Stimulated activated CD4-positive, alpha-beta T cell treated with anti-CD3 and anti-CD28 coated beads, Interleukin-12 subunit alpha, Interleukin-12 subunit beta, amount 100 ng/mL, for 24 hours (primary cell): ENCODE data around the gene ARHGAP10.

Experiments used
- DNase-seq, 2 experiments: peaks; one replicate each; pipeline ENCODE4 v3.0.0-alpha.2; 2020; ENCODE audit warnings: low read depth in 2 of 2

ARHGAP10 gene

DNA sequence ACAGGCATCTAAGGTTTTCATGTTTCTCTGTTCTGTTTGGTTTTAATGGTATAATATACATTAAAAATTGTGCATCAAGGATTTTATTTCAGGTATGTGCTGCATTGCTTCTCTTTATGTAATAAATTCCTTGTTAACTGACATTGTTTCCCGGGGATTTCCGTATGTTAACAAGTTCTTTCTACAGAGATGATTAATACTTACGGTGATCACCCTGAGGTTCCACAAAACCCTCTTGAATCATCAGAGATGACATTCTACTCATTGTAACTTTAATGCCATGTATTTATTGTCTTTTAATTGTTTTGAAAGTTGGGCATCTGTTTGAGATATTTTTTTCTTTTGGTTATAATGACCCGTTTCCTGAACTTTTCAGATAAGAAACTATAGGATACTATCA, 37.5 kb downstream of the ARHGAP10 start:
- DNase-seq: no peak

DNA sequence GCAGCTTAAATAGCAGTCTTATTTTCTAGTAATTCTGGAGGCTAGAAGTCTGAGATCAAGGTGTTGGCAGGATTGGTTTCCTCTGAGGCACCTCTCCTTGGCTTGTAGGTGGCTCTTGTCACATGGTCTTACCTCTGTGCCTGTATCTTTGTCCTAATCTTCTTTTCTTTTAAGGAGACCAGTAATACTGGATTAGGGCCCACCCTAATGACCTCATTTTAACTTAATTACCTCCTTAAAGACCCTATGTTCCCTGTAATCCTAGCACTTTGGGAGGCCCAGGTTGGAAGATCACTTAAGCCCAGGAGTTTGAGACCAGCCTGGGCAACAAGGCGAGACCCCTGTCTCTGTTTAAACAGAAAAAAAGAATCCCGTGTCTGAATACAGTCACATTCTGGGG, 38.9 kb downstream of the ARHGAP10 start:
- DNase-seq: no peak

DNA sequence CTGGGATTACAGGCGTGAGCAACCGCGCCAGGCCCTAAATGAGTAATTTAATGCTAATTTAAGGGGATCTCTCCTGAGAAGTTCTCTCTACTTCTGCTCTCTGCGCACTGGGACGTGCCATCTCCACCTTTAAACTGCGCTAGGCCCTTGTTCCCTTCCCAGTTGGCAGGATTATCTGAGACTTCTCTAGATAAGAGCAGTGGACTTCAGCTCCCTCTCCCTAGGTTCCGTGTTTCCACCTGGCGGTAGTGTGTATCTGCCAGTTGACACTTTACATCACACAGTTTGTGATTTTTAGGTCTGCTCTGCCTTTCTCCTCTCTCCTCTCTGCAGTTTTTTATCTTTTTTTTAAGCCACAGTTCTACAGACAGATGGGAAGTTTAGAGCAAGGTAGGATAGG, 40.2 kb downstream of the ARHGAP10 start:
- no peak for DNase-seq

DNA sequence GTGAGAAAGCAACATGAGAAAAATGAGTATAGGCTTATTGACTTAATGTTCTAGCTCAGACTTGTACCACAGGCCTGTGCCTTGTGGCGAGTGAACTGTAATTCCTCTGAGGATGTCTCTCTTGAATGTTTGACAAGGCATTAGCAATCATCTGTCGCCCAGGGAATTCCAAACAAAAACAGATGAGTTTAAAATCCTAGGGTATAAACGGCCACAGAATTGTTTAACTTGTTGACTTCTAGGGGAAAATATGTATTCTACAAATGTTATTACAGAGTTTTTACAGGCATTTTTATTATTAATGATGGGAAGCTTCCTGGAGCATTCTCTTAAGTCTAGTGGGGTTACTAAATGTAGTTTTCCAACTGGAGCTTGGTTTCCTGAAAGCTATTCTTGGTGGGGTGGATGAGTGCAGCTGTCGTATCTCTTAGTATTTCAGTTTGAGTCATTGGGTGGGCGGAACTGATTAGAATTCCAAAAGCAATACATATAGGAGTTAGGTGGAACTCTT, 40.6 kb downstream of the ARHGAP10 start:
- DNase-seq: no peak

DNA sequence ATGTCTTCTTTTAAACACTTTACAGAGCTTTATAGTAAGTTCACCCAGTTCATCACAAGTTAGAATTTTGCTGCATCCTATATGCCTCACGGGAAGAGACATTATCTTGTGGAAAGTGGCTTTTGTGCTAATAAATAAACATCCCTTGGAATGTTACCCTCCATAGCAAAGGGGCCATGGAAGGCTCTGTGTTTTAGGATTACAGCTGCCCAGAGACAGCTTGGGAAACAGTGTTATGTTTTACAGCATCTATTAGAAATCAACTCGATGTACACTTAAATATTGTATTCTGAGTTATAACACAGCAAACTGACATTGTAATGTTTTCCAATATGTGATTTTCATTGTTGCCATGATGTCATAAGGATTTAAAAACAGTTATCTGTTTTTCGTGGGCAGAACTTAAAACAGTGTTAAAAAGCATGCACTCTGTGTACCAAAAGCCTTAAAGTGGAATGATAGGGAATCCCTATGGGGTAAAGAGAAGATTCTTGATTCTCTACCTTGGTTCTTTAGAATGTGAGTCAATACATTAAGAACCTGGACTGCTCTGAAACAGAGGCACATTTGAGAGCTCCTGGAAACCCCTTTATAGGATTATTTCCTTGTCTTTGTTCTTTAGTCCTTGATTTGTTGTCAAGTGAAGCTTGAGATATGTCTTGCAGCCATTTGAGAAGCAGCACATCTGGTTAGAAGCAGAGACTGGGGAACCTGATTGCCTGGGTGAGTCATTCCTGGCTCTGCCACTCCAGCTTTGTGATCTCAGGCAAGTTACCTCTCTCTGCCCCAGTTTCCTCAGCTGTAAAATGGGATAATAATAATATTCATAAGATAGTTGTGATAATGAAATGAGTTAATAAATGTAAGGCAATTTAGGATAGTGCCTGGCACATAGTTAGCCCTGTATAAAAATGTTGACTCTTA, 41.6 kb downstream of the ARHGAP10 start:
- DNase-seq: no peak

DNA sequence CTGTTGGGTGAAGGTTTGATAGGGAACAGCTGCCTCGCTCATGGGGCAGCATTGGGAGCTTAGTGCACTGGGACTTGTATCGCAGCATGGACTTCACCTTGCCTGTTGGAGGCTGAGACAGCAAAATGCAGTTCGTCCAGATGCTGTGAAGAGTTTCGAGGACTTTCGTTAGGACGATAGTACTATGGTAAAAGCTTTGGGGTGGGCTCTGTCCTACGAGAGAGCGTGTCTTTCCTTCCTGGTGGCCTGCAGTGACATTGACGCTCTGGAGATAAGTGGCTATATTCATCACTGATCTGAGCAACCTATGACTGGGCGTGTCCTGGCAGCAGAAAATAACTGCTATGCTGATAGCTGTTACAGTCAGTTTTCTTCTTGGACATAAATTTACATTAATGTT, 44.8 kb downstream of the ARHGAP10 start:
- DNase-seq: no peak

DNA sequence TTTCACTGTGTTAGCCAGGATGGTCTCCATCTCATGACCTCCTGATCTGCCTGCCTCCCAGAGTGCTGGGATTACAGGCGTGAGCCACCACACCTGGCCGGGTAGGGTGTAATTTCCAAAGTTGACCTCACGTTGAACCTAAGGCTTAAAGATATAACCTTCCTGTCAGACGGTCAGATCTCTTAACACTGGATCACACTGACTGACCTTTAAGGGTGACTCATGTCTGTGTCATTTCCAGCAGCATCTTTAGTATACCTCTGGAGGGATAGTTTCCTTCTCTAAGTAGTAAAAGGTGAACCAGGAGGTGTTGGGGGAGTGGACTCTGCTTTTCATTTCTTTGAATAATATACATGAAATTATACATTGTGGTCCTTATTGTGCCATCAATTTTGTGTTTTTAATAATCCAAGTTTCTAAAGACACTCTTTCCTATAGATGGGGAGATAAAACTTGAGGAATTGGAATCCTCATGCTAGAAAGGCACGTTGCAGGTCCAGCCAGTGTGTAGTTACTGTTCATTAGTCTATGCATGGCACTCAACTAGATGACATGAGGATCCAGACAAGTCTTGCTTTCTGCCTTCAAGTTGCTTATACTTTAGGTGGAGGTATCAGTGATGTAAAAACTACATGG, 45.7 kb downstream of the ARHGAP10 start:
- DNase-seq: no peak

DNA sequence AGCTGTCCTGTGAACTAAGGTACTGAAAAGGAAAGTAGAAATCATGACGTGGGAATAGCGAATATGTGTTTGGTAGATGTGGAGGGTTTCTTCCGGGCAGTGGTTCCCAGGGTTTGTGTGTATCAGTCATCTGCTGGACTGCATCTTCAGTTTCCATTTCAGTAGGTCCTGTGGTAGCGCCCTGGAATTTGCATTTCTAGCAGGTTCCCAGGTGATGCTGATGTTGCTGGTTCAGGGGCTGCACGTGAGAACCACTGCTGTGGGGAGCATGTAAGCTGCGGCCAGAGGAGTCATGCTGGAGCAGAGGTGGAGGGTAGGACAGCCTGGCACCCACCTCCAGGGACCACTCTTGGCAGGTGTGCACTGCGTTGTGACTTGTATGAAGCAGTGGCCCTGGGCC, 47.1 kb downstream of the ARHGAP10 start:
- no peak for DNase-seq

DNA sequence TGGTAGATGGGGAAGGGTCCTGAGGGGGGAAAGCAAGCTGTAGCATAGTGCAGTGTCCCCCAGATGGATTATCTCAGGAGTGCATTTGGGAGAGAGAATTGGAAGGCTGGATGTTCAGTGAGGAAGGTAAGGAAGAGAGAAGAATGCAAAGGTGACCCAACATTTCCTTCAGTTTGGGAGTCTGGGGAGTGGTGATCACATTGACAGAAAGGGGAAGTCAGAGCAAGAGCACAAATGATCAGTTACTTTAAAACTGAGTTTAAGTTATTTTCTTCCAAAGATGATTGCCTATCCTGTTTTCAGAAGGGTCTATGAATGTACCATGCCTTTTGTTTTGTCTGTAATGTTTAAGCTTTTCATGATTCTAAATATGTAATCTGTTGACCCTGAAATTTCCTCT, 47.6 kb downstream of the ARHGAP10 start:
- no peak for DNase-seq

DNA sequence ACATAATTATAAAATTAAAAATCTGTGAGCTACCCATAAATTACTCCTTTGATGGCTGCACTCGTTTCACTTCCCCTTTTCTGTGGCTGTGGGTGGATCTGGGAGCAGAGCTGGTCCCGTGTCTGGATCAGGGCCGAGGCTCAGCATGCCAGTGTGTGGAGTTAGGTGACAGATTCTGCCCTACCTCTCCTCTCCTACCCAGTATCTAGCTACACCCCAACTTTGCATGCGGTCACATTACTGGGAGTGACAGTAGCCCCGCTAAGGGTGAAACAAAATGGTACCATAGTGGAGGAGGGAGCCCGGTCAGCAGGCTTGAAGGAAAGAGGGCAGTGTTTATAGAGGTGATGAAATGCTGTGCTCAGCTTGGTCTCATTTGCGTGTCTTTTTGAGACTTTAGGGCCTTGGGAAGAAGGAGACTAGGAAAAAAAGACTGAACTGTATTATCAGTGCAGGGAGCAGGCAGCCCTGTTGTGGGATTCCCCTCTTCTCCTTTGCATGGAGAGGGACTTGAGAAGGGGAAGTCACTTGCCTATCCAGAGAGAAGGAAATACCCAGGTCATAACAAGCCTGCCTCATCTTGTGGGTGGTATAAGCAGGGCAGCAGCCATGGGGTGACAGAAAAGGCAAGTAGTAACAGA, 48.4 kb downstream of the ARHGAP10 start:
- DNase-seq: no peak

DNA sequence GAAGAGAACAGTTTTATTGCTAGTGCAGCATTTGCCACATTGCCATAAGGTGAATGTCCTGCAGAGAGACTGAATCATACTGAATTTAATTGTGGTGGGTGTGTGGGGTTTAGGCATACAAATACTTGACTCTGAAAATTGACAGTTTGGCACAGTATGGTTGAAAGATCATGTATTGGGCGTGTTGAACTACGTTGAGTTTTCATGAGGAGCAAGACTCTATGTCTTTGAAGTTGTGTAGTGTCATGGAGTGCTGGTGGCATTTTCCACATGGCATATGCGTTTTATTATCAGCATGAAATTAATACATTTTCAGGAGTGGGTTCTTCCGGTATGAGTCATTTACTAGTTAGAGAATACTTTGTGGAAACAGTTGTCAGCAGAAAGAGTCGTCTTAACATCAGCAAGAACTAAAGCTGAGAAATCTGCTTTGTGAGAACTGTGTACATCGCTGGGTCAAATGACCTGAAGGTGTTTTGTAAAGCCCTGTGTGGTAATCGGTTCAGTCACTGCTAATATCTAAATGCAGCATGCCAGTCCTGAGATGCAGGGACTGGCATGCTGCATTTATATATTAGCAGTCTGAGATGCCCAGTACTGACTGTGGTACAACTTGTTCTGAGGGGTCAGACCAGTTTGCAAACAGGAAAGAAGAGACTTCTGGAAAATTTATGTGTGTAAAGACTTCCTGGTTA, 50.3 kb downstream of the ARHGAP10 start:
- no peak for DNase-seq

DNA sequence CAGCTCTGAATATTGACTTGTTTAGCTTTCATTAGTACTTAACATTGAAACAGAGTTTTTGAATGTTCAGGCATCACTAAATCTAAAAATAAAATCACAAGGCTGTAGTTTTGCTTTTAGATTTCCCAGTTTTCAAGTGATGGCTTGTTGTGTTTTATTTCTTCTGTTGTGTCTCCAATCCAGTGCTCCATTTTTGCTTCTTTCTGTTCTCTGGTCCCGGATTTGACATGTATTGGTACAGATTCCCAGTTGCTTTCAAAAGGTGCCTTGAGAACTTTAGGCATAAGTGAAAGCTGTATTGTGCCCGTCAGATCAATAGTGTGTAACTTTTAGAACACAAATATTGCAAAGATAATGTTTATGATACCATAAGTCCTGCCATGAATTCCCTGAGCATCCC, 53.2 kb downstream of the ARHGAP10 start:
- no peak for DNase-seq

DNA sequence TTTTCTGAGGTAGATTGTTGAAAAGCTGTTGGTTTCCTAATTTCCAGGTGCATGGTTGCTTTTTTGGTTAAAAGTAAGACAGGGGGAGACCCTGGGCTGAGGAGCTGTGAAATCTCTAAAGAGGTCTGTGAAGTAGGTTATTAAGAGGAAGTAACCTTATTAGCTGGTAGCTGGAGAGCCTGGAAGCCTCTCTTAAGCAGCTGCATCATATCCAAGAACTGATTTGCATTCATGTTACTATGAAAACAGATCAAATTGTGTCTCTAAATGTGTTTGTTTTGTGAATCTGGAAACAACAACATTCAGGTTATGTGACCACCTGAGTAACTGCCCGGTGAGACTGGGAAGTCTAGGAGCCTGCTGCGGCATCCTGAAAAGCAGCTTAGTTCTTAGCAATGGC, 54.1 kb downstream of the ARHGAP10 start:
- DNase-seq: no peak

DNA sequence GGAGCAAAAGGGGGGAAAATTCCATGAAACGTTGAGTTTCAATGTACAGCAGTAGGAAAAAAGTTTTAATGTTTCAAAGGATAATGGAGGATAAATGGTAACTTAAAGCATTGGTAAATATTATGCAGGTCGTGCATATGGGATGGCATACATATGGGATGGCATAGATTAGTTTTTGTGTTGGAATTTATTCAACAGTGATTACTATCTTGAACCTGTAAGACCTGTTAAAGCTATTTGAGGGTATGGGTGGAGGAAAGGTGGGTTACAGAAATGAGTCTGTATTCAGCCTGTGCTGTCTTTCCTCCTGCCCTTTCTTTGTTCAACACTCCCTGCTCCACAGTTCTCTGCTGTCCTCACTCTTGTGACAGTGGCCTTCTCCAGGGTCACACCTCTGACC, 54.6 kb downstream of the ARHGAP10 start:
- no peak for DNase-seq

DNA sequence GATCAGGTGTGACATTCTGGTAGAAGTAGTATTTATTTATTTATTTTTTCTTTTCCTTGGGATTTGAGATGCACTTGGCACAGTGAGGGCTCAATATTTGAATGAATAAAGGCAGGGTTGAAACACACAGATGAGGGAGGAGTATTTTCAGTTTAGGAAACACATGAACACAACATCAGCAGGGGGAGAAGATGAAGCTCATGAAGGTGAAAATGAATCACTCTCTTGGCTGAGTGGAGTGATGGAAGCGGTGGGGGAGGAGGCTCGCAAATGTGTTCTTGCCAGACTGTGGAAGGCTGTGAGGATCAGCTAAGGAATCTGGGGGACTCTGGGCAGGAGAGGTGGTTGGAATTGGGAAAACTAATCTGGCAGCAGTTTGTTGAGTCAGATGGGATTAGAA, 55.3 kb downstream of the ARHGAP10 start:
- DNase-seq: no peak

DNA sequence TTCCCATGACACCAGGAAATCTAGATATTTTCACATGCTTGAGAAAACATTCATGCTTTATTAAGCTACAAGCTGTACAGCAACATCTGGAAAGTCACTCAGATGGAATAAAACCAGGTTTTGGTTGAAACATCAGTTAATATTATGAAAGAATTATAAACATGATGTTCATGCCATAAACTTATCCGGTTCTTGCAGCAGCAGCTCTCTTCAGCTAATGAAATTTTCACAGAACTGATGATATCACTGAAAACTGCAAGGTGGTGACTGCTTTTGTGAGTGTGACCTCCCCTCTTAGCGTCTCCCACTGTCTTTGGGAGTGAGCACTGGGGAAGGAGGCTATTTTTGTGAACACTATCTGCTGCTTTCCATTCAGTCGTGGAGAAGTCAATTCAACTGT, 56.9 kb downstream of the ARHGAP10 start:
- no peak for DNase-seq

DNA sequence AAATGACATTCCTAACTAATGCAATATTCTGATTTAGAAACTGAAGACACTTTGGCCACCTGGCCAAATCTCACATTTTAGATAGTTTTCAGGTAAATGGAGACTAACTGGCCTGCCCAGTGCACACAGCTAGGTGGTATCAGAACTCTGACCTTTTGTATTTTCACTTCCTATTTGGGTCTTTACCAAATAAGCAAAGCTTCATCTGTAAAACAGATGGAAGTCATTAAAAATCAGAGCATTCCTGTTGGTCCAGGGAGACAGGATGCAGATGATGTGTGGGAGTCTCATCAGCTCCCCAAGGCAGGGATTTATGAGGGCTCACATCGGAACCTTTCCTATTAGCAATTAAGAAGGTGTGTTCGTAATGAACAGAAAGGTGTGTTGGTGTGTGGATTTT, 57.7 kb downstream of the ARHGAP10 start:
- DNase-seq: no peak

DNA sequence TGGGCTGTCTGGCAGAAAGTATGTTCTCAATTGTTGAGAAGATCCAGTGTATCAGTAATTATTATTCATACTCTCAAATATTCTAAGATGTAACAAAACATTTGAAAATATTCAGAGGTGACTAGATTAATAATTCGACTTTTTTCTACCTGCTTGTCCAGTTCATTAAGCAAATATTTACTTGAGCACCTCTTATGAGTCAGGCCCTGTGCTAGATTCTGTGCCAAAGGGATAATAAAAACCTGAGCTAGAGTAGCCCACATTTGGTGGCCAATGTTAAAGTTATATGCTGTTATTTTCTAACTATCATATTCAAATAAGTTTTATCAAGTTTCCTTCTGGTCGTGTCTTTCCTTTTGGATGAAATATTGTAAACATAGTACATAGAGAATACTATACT, 58.5 kb downstream of the ARHGAP10 start:
- DNase-seq: no peak

DNA sequence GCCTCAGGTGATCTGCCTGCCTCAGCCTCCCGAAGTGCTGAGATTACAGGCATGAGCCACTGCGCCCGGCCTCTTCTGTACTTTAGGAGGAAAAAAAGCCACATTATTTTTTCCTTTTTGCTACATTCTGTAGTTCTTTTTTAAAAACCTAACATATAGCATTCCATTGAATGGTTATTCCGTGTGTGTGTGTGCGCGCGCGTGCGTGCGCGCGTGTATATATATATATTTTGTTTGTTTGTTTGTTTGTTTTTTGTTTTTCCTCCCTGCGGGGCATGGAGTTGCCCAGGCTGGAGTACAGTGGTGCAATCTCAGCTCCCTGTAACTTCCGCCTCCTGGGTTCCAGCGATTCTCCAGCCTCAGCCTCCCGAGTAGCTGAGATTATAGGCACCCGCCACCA, 59.5 kb downstream of the ARHGAP10 start:
- no peak for DNase-seq

DNA sequence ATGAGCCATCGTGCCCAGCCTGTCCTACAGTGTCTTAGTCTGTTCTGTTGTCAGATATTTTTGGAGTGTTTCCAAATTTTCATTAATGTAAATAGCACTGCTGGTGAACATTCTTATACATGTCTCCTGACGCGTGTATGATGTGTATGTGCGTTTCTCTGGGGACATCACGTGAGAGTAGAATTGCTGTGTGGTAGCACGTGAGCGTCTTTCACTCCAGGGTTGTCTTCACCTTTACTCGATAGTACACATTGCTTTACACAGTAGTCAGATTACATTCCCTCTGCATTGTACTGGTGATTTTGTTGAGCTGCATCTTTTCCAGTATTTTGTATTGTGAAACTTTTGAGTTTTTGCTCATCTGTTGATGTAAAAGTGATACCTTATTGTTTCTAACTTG, 60.0 kb downstream of the ARHGAP10 start:
- DNase-seq: no peak

DNA sequence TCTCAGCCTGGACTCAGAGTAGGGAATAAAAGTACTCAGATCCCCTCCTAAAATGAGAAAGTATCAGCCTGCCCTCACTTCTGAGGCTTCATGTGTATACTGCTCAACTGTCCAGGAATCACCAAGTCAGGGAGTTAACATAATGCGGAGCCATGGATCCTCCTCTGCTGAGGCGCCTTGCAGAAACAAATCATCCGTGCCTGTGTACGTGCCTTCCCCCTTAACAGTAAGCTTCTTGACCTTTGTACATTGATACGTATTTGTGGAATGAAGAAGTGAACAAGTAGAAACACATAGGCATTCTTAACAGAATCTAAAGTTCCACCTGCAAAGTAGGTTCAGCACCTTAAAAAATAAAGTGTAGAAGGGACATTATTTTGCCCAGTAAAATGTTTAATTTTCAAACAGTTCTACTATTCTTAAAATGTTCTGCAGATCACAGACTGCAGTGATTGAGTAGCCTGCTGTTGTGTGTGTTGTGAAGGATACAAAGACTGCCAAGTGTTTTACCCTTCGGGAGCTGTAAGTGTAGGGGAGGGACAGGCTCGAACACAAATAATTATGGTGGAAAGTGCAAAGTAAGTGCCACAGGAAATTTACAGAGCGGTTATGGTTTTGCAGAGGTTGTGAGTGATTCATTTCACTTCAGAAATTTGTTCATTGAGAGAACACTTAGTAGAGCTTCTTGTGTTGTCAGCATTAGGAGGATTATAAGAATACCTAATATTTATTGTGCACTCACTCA, 61.9 kb downstream of the ARHGAP10 start:
- DNase-seq: no peak
